ENCODE results near the gene KRTAP10-10. TPM values are rescaled to one million over a fixed set of nuclear protein-coding genes. Genes with fewer than 3 reads are reported as not detected.

KRTAP10-10 gene
- total and polyA plus RNA-seq, 9 of the 15 experiments (the other 6 are each of a cell fraction or from before 2014, with no cell fraction given) = not detected

Small RNA genes within 50 kb of the gene (small RNA-seq; reads per million reads assigned to genes)
- gene KRTAP12-6P = not detected

Other genes starting within 250 kb of the KRTAP10-10 start
Only the 7 nearest of the 20 such genes appear.
- gene KRTAP10-7, start 36.8 kb upstream of the KRTAP10-10 start, total RNA-seq (2014; rRNA removed) = not detected in 2 replicates
- not detected in 2 replicates for gene KRTAP10-7, start 36.8 kb upstream of the KRTAP10-10 start, total RNA-seq (2014; rRNA removed; fragmentation: Illumina TruSeq; extraction: Trizol)
- not detected in 2 replicates for gene KRTAP10-7, start 36.8 kb upstream of the KRTAP10-10 start, total RNA-seq (2015; rRNA removed; fragmentation: Illumina TruSeq; extraction: Trizol)
- not detected in 2 replicates for gene KRTAP10-7, start 36.8 kb upstream of the KRTAP10-10 start, total RNA-seq (2021)
- not detected in 2 replicates for gene KRTAP10-7, start 36.8 kb upstream of the KRTAP10-10 start, polyA plus RNA-seq (2011; rRNA removed)
- not detected in 2 replicates for gene KRTAP10-7, start 36.8 kb upstream of the KRTAP10-10 start, polyA plus RNA-seq (2014; fragmentation: Illumina TruSeq; extraction: Trizol)
- not detected for gene KRTAP10-7, start 36.8 kb upstream of the KRTAP10-10 start, polyA plus RNA-seq (2014; fragmentation: Nextera tagmentation; extraction: Ambion mirVana)
- gene KRTAP10-7, start 36.8 kb upstream of the KRTAP10-10 start, polyA plus RNA-seq (2014; rRNA removed) = not detected in 2 replicates
- gene KRTAP10-8, start 25.3 kb upstream of the KRTAP10-10 start, total RNA-seq (2014; rRNA removed) = not detected in 2 replicates
- not detected in 2 replicates for gene KRTAP10-8, start 25.3 kb upstream of the KRTAP10-10 start, total RNA-seq (2014; rRNA removed; fragmentation: Illumina TruSeq; extraction: Trizol)
- gene KRTAP10-8, start 25.3 kb upstream of the KRTAP10-10 start, total RNA-seq (2015; rRNA removed; fragmentation: Illumina TruSeq; extraction: Trizol) = not detected in 2 replicates
- not detected in 2 replicates for gene KRTAP10-8, start 25.3 kb upstream of the KRTAP10-10 start, total RNA-seq (2021)
- not detected in 2 replicates for gene KRTAP10-8, start 25.3 kb upstream of the KRTAP10-10 start, polyA plus RNA-seq (2011; rRNA removed)
- gene KRTAP10-8, start 25.3 kb upstream of the KRTAP10-10 start, polyA plus RNA-seq (2014; fragmentation: Illumina TruSeq; extraction: Trizol) = not detected in 2 replicates
- gene KRTAP10-8, start 25.3 kb upstream of the KRTAP10-10 start, polyA plus RNA-seq (2014; fragmentation: Nextera tagmentation; extraction: Ambion mirVana) = not detected
- not detected in 2 replicates for gene KRTAP10-8, start 25.3 kb upstream of the KRTAP10-10 start, polyA plus RNA-seq (2014; rRNA removed)
- gene KRTAP10-9, start 10.3 kb upstream of the KRTAP10-10 start, total RNA-seq (2014; rRNA removed) = not detected in 2 replicates
- not detected in 2 replicates for gene KRTAP10-9, start 10.3 kb upstream of the KRTAP10-10 start, total RNA-seq (2014; rRNA removed; fragmentation: Illumina TruSeq; extraction: Trizol)
- not detected in 2 replicates for gene KRTAP10-9, start 10.3 kb upstream of the KRTAP10-10 start, total RNA-seq (2015; rRNA removed; fragmentation: Illumina TruSeq; extraction: Trizol)
- not detected in 2 replicates for gene KRTAP10-9, start 10.3 kb upstream of the KRTAP10-10 start, total RNA-seq (2021)
- gene KRTAP10-9, start 10.3 kb upstream of the KRTAP10-10 start, polyA plus RNA-seq (2011; rRNA removed) = not detected in 2 replicates
- not detected in 2 replicates for gene KRTAP10-9, start 10.3 kb upstream of the KRTAP10-10 start, polyA plus RNA-seq (2014; fragmentation: Illumina TruSeq; extraction: Trizol)
- not detected for gene KRTAP10-9, start 10.3 kb upstream of the KRTAP10-10 start, polyA plus RNA-seq (2014; fragmentation: Nextera tagmentation; extraction: Ambion mirVana)
- gene KRTAP10-9, start 10.3 kb upstream of the KRTAP10-10 start, polyA plus RNA-seq (2014; rRNA removed) = not detected in 2 replicates
- not detected in 2 replicates for gene KRTAP10-11, start 9.1 kb downstream of the KRTAP10-10 start, total RNA-seq (2014; rRNA removed)
- gene KRTAP10-11, start 9.1 kb downstream of the KRTAP10-10 start, total RNA-seq (2014; rRNA removed; fragmentation: Illumina TruSeq; extraction: Trizol) = not detected in 2 replicates
- gene KRTAP10-11, start 9.1 kb downstream of the KRTAP10-10 start, total RNA-seq (2015; rRNA removed; fragmentation: Illumina TruSeq; extraction: Trizol) = not detected in 2 replicates
- gene KRTAP10-11, start 9.1 kb downstream of the KRTAP10-10 start, total RNA-seq (2021) = not detected in 2 replicates
- not detected in 2 replicates for gene KRTAP10-11, start 9.1 kb downstream of the KRTAP10-10 start, polyA plus RNA-seq (2011; rRNA removed)
- gene KRTAP10-11, start 9.1 kb downstream of the KRTAP10-10 start, polyA plus RNA-seq (2014; fragmentation: Illumina TruSeq; extraction: Trizol) = not detected in 2 replicates
- gene KRTAP10-11, start 9.1 kb downstream of the KRTAP10-10 start, polyA plus RNA-seq (2014; fragmentation: Nextera tagmentation; extraction: Ambion mirVana) = not detected
- gene KRTAP10-11, start 9.1 kb downstream of the KRTAP10-10 start, polyA plus RNA-seq (2014; rRNA removed) = not detected in 2 replicates
- not detected in 2 replicates for gene KRTAP12-4, start 17.3 kb downstream of the KRTAP10-10 start, total RNA-seq (2014; rRNA removed)
- gene KRTAP12-4, start 17.3 kb downstream of the KRTAP10-10 start, total RNA-seq (2014; rRNA removed; fragmentation: Illumina TruSeq; extraction: Trizol) = not detected in 2 replicates
- not detected in 2 replicates for gene KRTAP12-4, start 17.3 kb downstream of the KRTAP10-10 start, total RNA-seq (2015; rRNA removed; fragmentation: Illumina TruSeq; extraction: Trizol)
- not detected in 2 replicates for gene KRTAP12-4, start 17.3 kb downstream of the KRTAP10-10 start, total RNA-seq (2021)
- gene KRTAP12-4, start 17.3 kb downstream of the KRTAP10-10 start, polyA plus RNA-seq (2011; rRNA removed) = not detected in 2 replicates
- gene KRTAP12-4, start 17.3 kb downstream of the KRTAP10-10 start, polyA plus RNA-seq (2014; fragmentation: Illumina TruSeq; extraction: Trizol) = not detected in 2 replicates
- gene KRTAP12-4, start 17.3 kb downstream of the KRTAP10-10 start, polyA plus RNA-seq (2014; fragmentation: Nextera tagmentation; extraction: Ambion mirVana) = not detected
- gene KRTAP12-4, start 17.3 kb downstream of the KRTAP10-10 start, polyA plus RNA-seq (2014; rRNA removed) = not detected in 2 replicates
- gene KRTAP12-3, start 20.6 kb downstream of the KRTAP10-10 start, total RNA-seq (2014; rRNA removed) = not detected in 2 replicates
- gene KRTAP12-3, start 20.6 kb downstream of the KRTAP10-10 start, total RNA-seq (2014; rRNA removed; fragmentation: Illumina TruSeq; extraction: Trizol) = not detected in 2 replicates
- gene KRTAP12-3, start 20.6 kb downstream of the KRTAP10-10 start, total RNA-seq (2015; rRNA removed; fragmentation: Illumina TruSeq; extraction: Trizol) = not detected in 2 replicates
- not detected in 2 replicates for gene KRTAP12-3, start 20.6 kb downstream of the KRTAP10-10 start, total RNA-seq (2021)
- gene KRTAP12-3, start 20.6 kb downstream of the KRTAP10-10 start, polyA plus RNA-seq (2011; rRNA removed) = not detected in 2 replicates
- gene KRTAP12-3, start 20.6 kb downstream of the KRTAP10-10 start, polyA plus RNA-seq (2014; fragmentation: Illumina TruSeq; extraction: Trizol) = not detected in 2 replicates
- not detected for gene KRTAP12-3, start 20.6 kb downstream of the KRTAP10-10 start, polyA plus RNA-seq (2014; fragmentation: Nextera tagmentation; extraction: Ambion mirVana)
- not detected in 2 replicates for gene KRTAP12-3, start 20.6 kb downstream of the KRTAP10-10 start, polyA plus RNA-seq (2014; rRNA removed)
- gene KRTAP12-2, start 29.6 kb downstream of the KRTAP10-10 start, total RNA-seq (2014; rRNA removed) = not detected in 2 replicates
- gene KRTAP12-2, start 29.6 kb downstream of the KRTAP10-10 start, total RNA-seq (2014; rRNA removed; fragmentation: Illumina TruSeq; extraction: Trizol) = not detected in 2 replicates
- gene KRTAP12-2, start 29.6 kb downstream of the KRTAP10-10 start, total RNA-seq (2015; rRNA removed; fragmentation: Illumina TruSeq; extraction: Trizol) = not detected in 2 replicates
- gene KRTAP12-2, start 29.6 kb downstream of the KRTAP10-10 start, total RNA-seq (2021) = not detected in 2 replicates
- not detected in 2 replicates for gene KRTAP12-2, start 29.6 kb downstream of the KRTAP10-10 start, polyA plus RNA-seq (2011; rRNA removed)
- not detected in 2 replicates for gene KRTAP12-2, start 29.6 kb downstream of the KRTAP10-10 start, polyA plus RNA-seq (2014; fragmentation: Illumina TruSeq; extraction: Trizol)
- not detected for gene KRTAP12-2, start 29.6 kb downstream of the KRTAP10-10 start, polyA plus RNA-seq (2014; fragmentation: Nextera tagmentation; extraction: Ambion mirVana)
- gene KRTAP12-2, start 29.6 kb downstream of the KRTAP10-10 start, polyA plus RNA-seq (2014; rRNA removed) = not detected in 2 replicates

Measured in K562 (cell line).